MV-4-11 (cell line): ENCODE results near the gene BRMS1.
"Not testable (repeated sequence)": the region's sequence is repeated elsewhere in the genome, so short reads cannot be mapped to it uniquely, and the experiment has no call there.

Experiments used
- DNase-seq: peaks from one replicate; lab custom pipeline; 2025; lab: John Stamatoyannopoulos, UW

The BRMS1 gene

GRCh38 chr11:66363187-66363601, 18.3 kb upstream of the BRMS1 start:
- no peak for DNase-seq

GRCh38 chr11:66362481-66363147, 17.7 kb upstream of the BRMS1 start:
- no peak for DNase-seq

GRCh38 chr11:66361502-66361941, 16.6 kb upstream of the BRMS1 start:
- no peak for DNase-seq

- no peak for DNase-seq
Observed at GRCh38 chr11:66360406-66361073, 15.6 kb upstream of the BRMS1 start.

GRCh38 chr11:66359662-66360087, 14.8 kb upstream of the BRMS1 start:
- no peak for DNase-seq

GRCh38 chr11:66350560-66351235, 5.8 kb upstream of the BRMS1 start:
- DNase-seq, result not testable (repeated sequence)

GRCh38 chr11:66349084-66349386, 4.1 kb upstream of the BRMS1 start:
- DNase-seq, result no peak

- peak; percentile 76 for DNase-seq
Observed at GRCh38 chr11:66347425-66348276, 2.7 kb upstream of the BRMS1 start, which contains the start of gene B4GAT1. B4GAT1 (minus strand) TSS chr11:66347629; CDS start chr11:66347545, 84 bp downstream.

GRCh38 chr11:66346476-66347424, 1.8 kb upstream of the BRMS1 start:
- DNase-seq, result no peak

- no peak for DNase-seq
Observed at GRCh38 chr11:66345316-66345649, 379 bp upstream of the BRMS1 start.

GRCh38 chr11:66343176-66343575, 1.7 kb downstream of the BRMS1 start:
- no peak for DNase-seq

- DNase-seq, result no peak
Observed at GRCh38 chr11:66341502-66342126, 3.3 kb downstream of the BRMS1 start.

- no peak for DNase-seq
Observed at GRCh38 chr11:66340596-66341501, 4.1 kb downstream of the BRMS1 start.

GRCh38 chr11:66339686-66340483, 5.0 kb downstream of the BRMS1 start:
- no peak for DNase-seq

- no peak for DNase-seq
Observed at GRCh38 chr11:66339162-66339675, 5.7 kb downstream of the BRMS1 start.

GRCh38 chr11:66338276-66339161, 6.4 kb downstream of the BRMS1 start:
- no peak for DNase-seq

GRCh38 chr11:66337103-66337899, 7.6 kb downstream of the BRMS1 start:
- DNase-seq, result no peak
